HG02588 (cell line): ENCODE measurements around the gene GRM8.

Experiments used
- ATAC-seq: cut with Tn5 transposase; IDR thresholded peaks from one replicate; pipeline ENCODE4 v1.9.1; 2021; ENCODE audit warnings: mild to moderate bottlenecking, moderate library complexity; ENCODE audit not compliant: unreplicated experiment

GRM8 gene

DNA sequence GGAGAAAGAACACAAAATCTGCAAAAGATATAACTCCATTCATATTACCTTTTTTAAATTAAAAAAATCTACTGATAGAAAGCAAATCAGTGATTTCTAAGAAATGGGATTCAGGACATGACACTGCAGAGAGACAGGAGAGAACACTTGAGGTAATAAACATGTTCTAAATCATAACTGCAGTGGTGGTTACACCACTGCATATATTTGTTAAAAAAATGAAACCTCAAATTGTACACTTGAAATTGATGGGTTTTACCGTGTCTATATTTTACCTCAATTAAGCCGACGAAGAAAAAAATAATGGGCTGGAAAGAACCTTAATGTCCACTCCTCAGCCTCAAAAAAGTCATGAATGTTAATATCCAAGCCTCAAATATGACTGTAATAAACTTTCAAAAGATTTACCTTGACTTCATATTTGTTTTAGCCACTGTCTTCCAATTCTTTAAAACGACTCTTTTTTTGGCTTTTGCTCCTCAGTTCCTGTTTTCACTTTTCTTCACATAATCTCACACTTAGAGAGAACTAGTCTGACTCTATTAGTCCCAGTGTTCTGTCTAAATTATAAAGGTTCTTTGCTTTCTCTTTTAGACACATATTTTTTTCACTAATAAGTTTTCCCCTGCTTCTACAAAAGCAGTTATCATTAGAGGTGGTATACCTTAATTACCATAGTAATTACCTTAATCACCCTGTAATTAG lies 502.4 kb downstream of the GRM8 start:
- ATAC-seq: no peak

DNA sequence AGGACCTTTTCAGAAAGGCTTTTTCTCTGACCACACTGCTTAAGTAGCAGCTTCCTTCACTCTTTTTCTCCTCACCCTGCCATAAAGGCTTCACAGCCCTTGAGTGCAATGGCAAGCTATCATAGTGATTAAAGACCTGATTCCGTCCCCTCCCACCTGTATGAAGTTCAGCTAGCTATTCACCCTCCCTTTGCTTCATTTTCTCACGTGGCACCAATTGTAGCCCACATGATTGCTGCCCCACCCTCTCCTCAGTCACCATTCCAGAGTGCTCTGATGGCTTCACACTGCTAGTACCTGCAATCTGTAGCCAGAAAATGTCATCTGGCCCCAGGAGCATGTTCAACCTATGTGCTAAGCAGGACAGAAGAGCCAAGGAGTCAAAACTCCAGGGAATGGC lies 523.8 kb downstream of the GRM8 start:
- ATAC-seq: no peak

DNA sequence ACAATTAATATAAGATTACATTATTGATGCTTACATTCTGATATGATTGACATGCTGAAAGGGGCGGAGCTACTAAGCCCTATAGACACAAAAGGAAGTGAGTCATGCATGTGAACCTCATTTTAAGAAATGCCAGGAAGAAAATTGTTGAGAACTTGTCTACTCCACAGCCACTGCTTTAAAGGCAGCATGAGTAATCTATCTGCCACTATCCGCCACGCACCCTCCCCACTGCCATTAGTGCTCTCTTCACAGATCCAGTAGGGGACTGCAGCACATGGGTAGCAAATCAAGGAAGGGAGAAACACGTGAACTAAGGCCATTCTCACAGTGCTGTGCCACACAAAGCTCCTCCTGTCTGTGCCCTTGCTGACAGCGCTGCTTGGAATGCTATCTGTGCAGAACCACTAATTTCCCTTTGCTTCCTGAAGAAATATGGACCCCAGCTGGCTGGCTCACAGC lies 524.8 kb downstream of the GRM8 start:
- ATAC-seq: no peak

DNA sequence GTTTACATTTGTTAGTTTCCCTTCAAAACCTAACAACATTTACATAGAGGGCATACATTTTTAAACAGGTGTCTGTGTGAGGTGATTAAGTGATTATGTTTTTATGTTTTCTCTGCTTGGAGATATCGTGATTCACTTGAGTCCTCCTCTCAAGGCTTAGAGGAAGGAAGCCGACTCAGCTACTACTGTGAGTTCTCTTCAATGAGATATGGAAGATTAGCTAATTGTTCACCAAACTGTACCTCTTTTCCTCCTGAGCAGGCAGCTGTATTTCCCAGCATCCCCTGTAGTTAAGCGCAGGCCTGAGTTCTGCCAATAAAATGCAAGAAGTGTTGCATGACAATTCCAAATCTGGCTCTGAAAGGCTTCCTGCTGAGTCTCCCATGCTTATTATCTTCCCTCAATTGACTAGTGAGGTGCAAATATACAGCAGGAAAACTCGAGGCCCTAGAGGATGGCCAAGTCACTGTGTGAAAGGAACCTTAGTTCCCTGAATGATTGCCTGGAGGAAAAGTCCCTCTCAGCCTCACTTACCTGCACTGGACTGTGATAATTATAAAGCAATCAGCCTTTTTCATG lies 528.7 kb downstream of the GRM8 start:
- ATAC-seq: no peak

DNA sequence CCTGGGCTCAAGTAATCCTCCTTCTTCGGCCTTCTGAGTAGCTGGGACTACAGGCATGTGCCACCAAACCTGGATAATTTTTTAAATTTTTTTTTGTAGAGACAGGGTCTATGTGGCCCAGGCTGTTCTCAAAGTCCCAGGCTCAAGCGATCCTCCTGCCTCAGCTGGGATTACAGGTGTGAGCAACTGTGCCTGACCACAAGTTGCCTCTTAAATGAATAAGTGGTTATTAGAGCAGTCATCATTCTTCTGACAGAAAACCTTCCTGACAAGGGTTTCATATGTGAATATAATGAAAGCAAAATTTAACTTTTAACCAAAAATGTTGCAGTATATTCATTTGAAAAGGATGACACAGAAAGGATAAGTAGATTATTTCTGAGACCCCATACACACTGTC lies 532.5 kb downstream of the GRM8 start:
- ATAC-seq: peak; percentile 79

DNA sequence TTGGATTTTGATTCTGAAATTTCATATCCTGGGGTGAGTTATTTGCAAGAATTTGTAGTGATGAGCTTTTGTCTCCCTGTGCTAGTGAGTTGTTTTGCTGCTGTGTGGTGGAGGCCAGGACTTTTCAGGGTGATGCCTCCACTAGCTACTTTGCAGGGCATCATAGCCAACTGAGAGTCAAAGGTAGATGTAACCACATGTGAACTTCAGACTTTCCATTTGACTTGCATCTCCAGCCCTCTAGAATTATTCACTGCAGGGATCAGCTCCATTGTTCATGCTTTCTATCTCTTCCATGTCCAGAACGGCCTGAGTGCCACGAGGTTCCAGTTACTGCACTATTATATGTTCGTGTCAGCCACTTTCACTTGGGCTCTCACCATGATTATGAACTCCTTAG lies 534.3 kb downstream of the GRM8 start:
- no peak for ATAC-seq

DNA sequence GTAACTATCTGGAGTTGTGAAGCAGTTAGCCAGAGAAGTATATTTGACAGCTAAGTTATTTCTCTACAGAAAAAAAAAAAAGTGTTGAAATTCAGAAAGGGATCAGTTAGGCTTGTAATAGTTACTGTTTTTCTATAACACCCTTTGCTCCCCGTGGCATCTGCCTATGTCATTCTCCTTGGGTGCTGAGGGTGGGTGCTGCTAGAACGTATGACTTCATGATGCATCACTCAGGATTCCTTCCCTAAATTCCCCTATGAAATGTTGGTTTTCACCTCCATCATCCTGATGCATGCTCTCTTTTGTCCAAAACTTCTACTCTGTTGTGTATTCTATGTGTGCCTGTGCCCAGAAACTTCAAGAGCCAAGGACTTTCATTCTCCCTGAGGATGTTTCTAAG lies 536.4 kb downstream of the GRM8 start:
- ATAC-seq: no peak

DNA sequence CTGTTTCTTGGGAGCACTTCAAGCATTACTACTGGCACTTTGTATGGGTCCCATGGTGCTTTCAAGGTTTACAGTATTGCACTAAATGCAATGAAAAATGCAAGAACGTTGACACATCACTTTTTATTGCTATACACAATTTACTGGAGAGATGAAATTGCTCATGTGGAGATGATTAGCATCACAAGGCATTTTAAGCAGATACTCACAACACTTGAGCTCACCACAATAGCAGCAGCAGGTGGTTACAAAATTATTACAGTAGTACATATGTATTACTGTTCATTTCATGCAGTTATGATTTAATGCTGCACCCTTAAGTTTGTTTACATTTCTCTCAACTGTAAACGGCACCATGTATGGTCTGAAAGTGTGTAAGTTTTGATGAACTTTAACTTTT lies 537.7 kb downstream of the GRM8 start:
- no peak for ATAC-seq

DNA sequence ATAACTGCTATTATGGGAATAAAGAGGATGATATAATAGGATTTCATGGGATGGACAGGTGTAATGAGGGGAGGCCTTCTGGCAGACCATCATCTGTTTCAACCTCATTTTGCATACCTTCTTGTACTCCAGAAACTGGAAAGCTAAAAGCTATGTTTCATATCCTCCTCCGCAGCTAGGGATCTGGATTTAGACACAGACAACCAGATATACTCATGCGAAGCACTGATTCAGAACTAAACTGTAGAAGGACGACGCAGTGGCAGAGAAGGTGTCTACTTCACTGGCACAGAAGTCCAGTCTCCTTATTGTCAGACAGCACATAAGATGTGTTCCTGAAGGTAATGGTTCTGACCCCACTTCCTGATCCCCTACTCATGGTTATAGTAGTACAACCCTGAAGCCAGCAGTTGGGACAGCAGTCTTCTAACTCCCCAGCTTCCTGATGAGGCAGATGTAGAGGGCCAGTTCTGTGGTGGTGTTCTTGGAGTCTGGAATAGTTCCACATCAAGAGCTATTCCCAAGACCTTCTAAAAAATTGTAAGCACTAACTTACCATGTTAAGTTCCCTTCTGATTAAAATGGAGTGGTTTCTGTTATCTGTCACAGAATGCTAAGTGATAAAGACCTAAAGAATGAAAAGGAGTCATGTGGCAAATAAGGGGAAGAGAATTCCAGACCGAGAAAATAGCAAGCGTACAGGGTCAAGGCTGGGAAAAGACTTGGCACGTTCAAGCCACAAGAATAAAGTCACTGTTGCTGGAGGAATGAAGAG lies 550.3 kb downstream of the GRM8 start:
- peak; percentile 54 for ATAC-seq

DNA sequence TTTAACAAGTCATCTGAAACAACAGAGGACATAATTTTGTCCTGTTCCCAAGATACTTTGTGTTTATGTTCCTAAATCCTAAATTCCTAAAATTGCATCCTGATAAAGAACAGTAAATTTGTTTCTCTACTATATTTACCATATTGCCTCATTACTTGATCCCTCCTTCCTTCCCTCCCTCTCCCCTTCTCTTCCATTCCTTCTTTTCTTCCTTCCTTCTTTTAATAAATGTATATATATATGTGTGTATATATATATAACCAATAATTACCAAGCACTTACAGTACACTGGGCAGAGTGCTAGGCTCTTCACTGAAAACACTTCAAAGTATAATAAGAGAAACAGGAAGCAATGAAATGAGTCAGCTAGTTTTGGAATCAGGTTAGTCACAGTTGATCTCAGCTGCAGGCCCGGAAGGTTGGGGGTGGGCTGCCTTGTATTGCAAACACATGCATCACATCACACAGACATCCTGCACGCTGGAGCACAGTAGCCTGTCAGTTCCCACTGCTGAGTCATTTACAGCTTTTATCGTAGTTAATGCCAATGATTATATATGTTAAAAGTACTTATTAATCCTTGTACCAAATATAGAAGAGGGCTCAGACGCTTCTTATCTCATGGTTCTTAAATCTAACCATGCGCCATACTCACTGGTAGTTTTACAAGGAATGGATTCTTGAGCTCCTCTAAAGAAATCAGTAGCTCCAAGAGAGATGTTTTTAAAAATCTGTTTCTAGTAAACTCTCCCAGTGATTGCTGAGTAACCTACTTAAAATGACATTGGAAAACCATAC lies 551.7 kb downstream of the GRM8 start:
- ATAC-seq: peak; percentile 76

DNA sequence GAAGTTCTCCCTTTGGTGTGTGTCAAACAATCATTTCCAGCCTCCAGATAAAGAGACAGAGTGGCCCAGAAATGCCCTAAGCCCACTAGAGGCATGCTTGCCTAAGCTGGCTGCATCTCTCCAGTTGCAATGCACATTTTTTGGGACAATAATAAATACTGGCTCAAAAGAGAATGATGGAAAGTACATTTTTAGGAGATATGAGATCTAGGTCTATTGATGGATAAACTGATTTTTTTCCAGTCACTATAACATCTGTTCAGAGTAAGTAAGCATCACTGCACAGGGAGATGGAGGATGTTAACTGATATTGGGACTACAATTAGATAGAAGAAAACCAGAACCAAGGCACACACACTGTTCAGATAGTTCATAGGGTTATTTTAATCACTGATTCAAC lies 553.0 kb downstream of the GRM8 start:
- no peak for ATAC-seq

DNA sequence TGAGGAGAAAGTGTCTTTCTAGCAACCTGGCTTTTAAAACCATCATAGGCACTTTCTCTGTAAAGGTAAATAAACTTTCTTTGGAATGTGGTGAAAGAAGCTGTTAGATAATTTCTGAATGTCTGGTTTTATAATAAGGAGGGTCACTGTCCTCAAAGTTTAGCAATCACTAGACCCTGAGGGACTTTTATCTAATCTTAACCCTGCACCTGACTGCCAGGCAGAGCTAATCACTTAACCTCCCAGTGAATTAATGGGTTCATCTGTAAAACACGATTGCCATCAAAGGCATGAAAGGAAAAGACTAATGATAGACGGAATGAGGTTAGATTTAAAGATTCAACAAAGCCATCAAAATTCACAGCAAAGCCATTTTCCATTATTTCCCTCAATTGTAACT lies 553.8 kb downstream of the GRM8 start:
- no peak for ATAC-seq

DNA sequence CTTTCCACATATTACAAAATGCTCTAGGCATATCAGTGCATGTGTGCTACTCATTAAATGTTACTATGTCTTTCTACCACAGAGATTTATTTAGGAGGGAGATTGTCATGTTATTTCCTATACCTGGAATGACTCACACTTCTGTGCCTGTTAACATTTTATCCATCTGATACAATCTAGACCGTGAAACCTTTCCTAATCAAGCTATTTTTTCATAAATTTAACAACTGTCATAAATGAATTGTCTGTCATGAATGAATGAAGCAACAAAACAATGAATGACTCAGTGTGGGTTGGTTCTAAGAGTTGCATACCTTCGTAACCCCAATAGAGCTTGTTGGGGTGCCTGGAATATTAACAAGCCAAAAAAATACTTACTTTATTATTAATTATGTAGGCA lies 554.3 kb downstream of the GRM8 start:
- no peak for ATAC-seq

DNA sequence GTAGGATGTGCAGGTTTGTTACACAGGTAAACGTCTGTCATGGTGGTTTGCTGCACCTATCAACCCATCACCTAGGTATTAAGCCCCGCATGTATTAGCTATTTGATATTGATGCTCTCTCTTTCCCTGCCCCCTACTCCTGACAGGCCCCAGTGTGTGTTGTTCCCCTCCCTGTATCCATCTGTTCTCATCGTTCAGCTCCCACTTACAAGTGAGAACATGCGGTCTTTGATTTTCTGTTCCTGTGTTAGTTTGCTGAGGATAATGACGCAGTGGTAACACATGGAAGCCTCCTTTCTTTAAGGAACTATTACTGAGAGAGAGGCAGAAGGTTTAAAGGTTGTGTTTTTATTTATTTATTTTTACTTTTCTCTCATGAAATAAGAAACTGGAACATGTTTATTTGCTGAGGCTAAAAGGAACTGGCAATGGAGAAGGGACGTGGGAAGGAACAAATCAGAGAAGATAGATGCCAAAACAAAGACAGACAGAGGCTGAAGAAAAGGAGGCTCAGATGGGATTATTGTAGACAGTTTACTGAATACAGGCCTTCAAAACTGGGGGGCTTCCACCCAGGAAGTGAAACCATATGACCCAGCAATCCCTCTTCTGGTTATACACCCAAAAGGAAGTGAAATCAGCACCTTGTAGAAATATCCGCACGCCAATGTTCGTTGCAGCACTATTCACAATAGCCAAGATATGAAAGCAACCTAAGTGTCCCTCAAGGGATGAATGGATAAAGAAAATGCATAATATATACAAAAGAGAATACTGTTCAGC lies 556.3 kb downstream of the GRM8 start:
- peak; percentile 46 for ATAC-seq

DNA sequence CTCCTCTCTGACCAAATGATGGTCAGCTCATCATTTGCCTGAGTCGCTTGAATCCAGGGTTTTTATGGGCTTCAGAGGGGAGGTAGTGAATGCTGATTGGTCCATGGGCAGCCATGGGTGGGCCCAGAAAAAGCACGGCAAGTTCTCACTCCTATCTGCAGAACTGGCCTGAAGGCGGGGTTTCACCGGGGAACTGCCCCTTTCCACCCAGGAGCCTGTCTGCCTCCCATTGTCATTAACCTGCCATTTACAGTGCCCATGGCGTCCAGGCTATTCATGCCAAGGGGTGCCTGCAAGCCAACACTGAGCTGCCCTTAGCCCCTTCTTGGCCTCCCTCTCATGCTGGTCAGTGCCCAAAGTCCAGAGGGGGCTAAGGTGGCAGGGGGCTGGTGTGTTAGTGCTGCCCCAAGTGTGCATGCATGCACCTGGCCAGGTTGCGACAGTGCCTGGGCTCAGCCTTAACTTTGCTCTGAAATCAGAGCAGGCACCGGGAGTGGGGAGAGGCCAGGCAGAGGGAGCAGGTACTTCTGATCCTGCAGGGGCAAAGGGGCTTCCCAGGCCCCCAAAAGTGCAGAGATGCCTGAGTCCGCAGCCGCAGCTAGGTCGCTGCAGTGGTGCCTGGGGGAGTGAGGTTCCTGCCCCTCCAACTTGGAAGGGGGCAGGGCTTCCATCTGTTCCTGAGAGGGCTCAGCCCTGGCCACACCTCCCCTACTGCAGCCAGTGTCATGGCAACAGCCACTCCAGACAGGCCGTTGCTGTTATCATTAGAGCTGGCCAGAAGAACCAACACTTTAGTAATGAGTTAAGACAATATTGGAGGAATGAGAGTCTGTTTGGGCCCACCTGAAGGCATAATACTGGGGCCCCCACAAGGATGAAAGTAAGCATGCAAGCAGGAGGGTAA lies 561.6 kb downstream of the GRM8 start:
- no peak for ATAC-seq

DNA sequence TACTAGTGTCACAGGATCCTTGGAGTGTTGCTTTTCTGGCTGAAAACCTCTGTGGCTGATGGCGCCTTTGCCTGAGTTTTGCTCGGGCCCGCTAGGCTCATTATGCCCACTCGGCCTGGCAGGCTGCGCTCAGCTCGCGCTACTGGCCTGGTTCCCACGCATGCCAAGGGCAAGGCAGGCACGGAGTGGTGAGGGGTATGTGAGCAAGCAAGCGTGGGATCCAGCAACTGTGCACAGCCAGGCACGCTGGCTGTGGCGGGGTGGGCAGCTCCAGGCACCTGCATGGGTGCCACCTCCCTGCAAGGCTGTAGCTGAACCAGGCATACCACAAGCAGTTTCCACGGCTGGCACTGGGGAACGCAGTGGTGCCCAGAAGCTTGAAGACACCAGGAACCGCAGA lies 562.6 kb downstream of the GRM8 start:
- ATAC-seq: no peak

DNA sequence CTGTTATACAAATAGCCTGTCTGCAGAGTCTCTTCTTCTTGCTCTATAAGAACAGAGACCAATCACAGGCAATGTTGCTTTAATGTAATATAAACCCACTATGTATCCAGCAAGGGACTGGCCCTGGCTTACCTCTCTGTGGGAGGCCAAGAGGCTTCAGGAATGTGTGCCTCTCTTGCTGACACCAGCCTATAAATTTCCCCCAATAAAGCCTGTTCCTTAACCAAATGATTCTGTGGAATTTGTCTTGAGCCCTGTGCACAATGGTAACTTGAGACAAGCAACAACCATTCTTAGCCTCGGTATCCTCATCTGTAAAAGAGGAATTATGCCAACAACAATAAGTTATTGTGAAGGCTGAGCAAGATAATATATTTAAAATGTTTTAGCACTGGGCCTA lies 563.7 kb downstream of the GRM8 start:
- ATAC-seq: no peak

DNA sequence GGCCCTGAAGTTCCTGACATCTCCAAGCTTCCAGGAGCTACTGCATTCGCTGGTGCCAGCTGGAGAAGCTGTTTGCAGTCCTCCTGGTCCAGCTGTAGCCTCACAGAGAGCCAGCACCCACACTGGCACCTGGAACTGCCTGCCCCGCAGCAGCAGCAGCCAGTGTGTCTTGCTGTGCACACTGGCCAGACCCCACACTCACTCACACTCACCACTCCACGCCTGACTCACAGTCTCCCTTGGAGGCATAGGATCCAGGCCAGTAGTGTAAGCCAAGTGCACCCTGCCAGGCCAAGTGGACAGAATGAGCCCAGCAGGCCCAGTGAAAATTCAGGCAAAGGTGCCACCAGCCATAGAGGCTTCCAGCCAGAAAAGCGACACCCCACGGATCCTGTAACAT lies 566.3 kb downstream of the GRM8 start:
- ATAC-seq: no peak

DNA sequence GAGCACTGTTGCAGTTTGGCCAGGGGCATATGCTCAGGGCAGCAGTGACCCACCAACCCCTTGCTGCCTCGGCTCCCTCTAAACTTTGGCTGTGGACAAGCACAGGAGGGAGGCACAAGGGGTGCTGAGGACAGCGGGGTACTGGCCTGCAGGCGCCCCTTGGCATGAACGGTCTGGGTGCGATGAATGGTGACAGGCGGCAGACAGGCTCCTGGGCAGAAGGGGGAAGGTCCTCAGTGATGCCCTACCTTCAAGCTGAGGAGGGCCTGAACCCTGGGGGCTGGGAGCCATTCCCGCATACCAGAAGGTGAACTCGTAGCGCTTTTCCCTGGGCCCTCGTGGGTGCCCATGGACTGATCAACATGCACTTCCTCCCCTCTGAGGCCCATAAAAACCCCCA lies 567.1 kb downstream of the GRM8 start:
- no peak for ATAC-seq
